Peyer's patch (tissue), 4 donors: ENCODE measurements around the gene TOM1L2. TPM values are rescaled to one million over a fixed set of nuclear protein-coding genes. Genes with fewer than 3 reads are reported as not detected.

Source experiments
- DNase-seq, 3 donors: peaks; one replicate each; pipeline ENCODE4 v3.0.0-alpha.2; 2017 to 2019
- H3K27ac ChIP-seq, 4 donors: fragments of 200-600 bp; sonication (generic); one replicate each; pipeline ENCODE4 v1.5.1; 2016 to 2019
- H3K27me3 ChIP-seq, 2 donors: fragments of 200-600 bp; sonication (generic); one replicate each; pipeline ENCODE4 v1.5.1; 2019
- H3K36me3 ChIP-seq, 3 donors: fragments of 200-600 bp; sonication (generic); one replicate each; pipeline ENCODE4 v1.5.1; 2016 to 2019
- H3K4me1 ChIP-seq, 4 donors: fragments of 200-600 bp; sonication (generic); one replicate each; pipeline ENCODE4 v1.5.1; 2016 to 2019
- H3K4me3 ChIP-seq, 4 donors: fragments of 200-600 bp; sonication (generic); 1 replicate in 3 of 4; 2 replicates in 1 of 4; pipeline ENCODE4 v1.5.1; 2016 to 2019; ENCODE audit warnings: mild to moderate bottlenecking in 1 of 4
- H3K9me3 ChIP-seq, 4 donors: fragments of 200-600 bp; sonication (generic); one replicate each; pipeline ENCODE4 v1.5.1; 2016 to 2019; ENCODE audit warnings: mild to moderate bottlenecking in 1 of 4
- POLR2A ChIP-seq, 2 donors: fragments of 450-650 bp; IDR thresholded peaks; one replicate each; pipeline ENCODE4 v1.5.1; 2017; ENCODE audit warnings: antibody characterized with exemption in 2 of 2, mild to moderate bottlenecking in 2 of 2, moderate library complexity in 2 of 2
- total RNA-seq, 4 donors: library from RNA; depleted of rRNA; stranded (reverse); fragments of >200 nt; gene quantifications; one replicate each; pipeline ENCODE4 v1.1.0, GENCODE V29; 2016
- TF ChIP-seq, protein P1 (sequence below), 6 experiments: fragments of 450-650 bp in 4 of 6; fragments of 200-600 bp in 2 of 6; sonication (generic) in 1 of 6; IDR thresholded peaks; one replicate each; pipeline ENCODE4 v1.5.1; 2017 to 2019; ENCODE audit warnings: antibody characterized with exemption in 6 of 6, mild to moderate bottlenecking in 3 of 6, moderate library complexity in 1 of 6

TOM1L2 gene
- total RNA-seq, 4 donors from 2014 or later: 49.5 to 74.8 (median 62.7) TPM

DNA sequence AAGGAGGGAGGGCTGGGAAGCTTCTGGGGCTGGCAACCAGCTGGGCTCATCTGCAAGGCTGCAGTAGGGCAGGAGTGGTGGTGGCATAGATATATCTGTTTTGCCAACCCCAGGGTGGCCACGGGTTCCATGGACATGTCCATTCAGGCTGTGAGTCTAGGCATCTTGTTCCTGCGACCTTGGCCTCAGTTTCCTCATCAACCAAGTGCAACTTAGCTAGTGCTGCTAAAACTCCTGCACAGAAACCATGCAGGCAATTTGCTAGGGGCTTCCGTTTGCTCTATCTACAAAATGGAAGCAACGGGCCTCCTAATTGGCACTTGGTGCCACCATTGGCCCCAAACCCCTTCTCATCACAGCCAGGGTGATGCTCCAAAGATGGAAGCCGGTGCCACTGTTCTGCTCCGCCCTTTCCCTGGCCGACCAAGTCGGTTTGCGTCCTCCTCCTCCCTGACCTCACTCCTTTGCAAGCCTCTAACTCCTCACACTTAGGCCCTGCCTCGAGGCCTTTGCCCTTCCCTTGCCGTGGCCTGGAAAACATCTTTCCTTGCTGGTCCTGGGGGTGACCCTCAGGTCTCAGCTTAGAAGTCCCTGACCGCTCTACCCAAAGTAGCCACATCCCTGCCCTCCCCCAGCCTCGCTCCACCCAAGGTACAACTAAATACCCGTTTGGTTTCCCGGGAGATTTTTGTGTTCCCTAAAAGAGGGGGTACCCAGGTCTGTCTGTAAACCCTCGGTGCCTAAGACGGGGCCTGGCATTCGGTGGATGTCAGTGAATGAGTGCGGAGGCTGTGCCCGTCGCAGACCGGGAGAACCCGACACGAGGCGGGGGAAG is 136.6 kb downstream of the TOM1L2 start:
- Histone ChIP-seq H3K9me3 (no peaks in the 10 kb centered on the region), H3K36me3 (peaks cover 0 to 12% (median 0%) of the 10 kb centered on the region in 3 donors), H3K27me3 (no peaks in the 10 kb centered on the region), H3K4me3 (peak overlapping the region; percentile 82 to 97 (median 90)), H3K27ac (peak overlapping the region; percentile 95 to 100 (median 99)), H3K4me1 (peaks cover 15 to 75% (median 34%) of the 10 kb centered on the region in 4 donors)
- no peak for TF ChIP-seq POLR2A (IDR thresholded peaks at IDR 0.05)
- TF ChIP-seq, protein P1, sequence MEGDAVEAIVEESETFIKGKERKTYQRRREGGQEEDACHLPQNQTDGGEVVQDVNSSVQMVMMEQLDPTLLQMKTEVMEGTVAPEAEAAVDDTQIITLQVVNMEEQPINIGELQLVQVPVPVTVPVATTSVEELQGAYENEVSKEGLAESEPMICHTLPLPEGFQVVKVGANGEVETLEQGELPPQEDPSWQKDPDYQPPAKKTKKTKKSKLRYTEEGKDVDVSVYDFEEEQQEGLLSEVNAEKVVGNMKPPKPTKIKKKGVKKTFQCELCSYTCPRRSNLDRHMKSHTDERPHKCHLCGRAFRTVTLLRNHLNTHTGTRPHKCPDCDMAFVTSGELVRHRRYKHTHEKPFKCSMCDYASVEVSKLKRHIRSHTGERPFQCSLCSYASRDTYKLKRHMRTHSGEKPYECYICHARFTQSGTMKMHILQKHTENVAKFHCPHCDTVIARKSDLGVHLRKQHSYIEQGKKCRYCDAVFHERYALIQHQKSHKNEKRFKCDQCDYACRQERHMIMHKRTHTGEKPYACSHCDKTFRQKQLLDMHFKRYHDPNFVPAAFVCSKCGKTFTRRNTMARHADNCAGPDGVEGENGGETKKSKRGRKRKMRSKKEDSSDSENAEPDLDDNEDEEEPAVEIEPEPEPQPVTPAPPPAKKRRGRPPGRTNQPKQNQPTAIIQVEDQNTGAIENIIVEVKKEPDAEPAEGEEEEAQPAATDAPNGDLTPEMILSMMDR (IDR thresholded peaks at IDR 0.05): no peak
- no peak for DNase-seq

DNA sequence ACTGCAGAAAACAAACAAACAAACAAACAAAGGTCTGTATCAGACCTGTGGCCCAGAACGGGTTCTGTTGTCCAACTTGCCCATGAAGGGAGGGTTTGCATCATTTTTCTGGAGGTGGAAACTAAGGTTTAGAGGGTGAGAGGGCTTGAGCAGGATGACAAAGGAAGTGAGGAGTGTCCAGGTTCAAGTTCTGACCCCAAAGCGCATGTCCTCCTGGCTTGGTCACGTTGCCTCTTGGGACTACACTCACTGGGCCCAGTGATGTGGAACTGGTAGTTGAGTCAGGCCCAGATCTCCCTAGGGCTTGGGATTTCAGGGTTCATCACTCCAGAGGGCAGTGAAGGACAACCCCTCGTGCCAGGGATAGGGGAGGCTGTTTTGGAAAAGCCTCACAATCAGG is 137.2 kb downstream of the TOM1L2 start:
- no peak for DNase-seq
- Histone ChIP-seq H3K27me3 (no peaks in the 10 kb centered on the region), H3K36me3 (peaks cover 0 to 12% (median 0%) of the 10 kb centered on the region in 3 donors), H3K27ac (peak overlapping the region; percentile 95 to 100 (median 99)), H3K4me3 (peak overlapping the region in 2 of 4 donors; percentile 82 to 85), H3K9me3 (no peaks in the 10 kb centered on the region), H3K4me1 (peaks cover 15 to 78% (median 34%) of the 10 kb centered on the region in 4 donors)
- TF ChIP-seq, protein P1 (IDR thresholded peaks at IDR 0.05): no peak
- no peak for TF ChIP-seq POLR2A (IDR thresholded peaks at IDR 0.05)

DNA sequence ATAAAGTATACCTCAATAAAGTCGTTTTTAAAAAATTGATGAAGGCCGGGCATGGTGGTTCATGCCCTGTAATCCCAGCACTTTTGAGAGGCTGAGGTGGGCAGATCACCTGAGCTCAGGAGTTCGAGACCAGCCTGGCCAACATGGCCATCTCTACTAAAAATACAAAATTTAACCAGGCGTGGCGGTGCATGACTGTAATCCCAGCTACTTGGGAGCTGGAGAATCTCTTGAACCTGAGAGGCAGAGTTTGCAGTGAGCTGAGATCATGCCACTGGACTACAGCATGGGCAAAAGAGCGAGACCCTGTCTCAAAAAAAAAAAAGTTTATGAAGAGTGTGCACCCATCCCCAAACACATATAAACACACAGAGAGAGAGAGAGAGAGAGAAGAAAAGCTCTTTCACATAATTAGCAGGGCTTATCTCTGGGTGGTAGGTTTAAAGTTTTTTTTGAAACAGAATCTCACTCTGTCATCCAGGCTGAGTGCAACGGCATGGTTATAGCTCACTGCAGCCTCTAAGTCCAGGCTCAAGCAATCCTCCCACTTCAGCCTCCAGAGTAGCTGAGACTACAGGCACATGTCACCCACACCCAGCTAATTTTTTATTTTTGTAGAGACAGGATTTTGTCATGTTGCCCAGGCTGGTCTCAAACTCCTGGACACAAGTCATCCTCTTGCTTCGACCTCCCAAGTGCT is 138.4 kb downstream of the TOM1L2 start:
- no peaks in the 10 kb centered on the region for H3K27me3 ChIP-seq
- no peak overlapping the region for H3K4me3 ChIP-seq
- H3K27ac ChIP-seq: peak overlapping the region in 2 of 4 donors; percentile 95 to 100
- H3K4me1 ChIP-seq: peaks cover 11 to 75% (median 28%) of the 10 kb centered on the region in 4 donors
- DNase-seq: no peak
- no peak for TF ChIP-seq POLR2A (IDR thresholded peaks at IDR 0.05)
- TF ChIP-seq, protein P1 (IDR thresholded peaks at IDR 0.05): no peak
- no peaks in the 10 kb centered on the region for H3K9me3 ChIP-seq
- H3K36me3 ChIP-seq: peaks cover 0 to 12% (median 0%) of the 10 kb centered on the region in 3 donors

DNA sequence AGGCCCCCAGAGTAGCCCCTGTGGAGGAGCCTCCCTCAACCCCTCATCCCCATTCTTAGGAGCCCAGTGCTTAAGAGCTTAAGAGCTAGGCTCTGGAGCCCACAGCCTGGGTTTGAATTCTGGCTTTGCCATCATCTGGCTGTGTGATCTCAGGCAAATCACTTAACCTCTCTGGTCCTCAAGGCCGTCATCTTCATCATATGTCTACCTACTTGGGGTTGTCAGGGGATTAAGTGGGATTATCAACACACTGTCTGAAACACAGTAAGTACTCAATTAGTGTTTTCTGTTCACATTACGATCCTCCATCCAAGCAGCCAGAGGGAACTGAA is 140.2 kb downstream of the TOM1L2 start:
- Histone ChIP-seq H3K4me3 (no peak overlapping the region), H3K4me1 (peaks cover 11 to 67% (median 19%) of the 10 kb centered on the region in 4 donors), H3K36me3 (peaks cover 0 to 12% (median 0%) of the 10 kb centered on the region in 3 donors), H3K27ac (peak overlapping the region in 2 of 4 donors; percentile 2 to 87), H3K9me3 (no peaks in the 10 kb centered on the region), H3K27me3 (no peaks in the 10 kb centered on the region)
- no peak for DNase-seq
- TF ChIP-seq POLR2A (IDR thresholded peaks at IDR 0.05): no peak
- TF ChIP-seq, protein P1 (IDR thresholded peaks at IDR 0.05): no peak

DNA sequence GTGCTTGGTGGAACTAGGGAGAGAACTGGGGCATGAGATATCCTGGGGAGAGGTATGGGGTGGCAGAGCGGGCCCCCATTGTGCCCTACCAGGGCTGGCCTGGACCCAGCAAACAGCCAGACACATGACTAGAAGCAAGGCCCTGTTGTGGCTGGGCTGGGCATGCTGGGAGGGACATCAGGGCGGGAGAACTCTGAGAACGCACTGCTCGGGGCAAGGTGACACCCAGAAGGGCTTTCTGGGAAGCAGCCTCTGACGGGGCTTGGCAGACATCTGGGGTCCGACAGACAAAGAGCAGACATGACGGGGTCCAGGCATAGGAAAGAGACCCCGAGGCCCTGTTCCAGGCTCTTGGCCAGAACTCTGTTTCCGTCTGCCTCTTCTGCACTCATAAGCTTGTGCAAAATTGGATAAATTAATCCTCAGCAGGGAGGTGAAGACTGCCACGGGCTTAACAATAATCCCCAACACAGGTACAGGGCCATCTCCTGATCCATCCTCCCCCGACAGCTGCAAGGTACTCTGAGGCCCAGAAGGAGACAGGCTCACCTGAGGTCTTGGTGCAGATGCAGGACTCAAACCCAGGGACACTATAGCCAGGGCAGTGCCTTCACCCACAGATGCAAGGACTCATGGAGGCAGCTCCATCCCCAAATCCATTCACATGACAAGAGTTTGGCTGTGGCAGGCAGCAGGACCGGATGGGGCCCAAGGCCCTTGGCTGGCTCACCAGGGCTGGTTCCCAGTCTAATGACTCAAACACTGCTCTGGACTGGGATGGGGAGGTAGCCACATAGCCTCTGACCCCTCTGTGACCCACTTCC is 140.8 kb downstream of the TOM1L2 start:
- peaks cover 11 to 72% (median 18%) of the 10 kb centered on the region in 4 donors for H3K4me1 ChIP-seq
- H3K36me3 ChIP-seq: peaks cover 0 to 12% (median 0%) of the 10 kb centered on the region in 3 donors
- DNase-seq: no peak
- H3K27ac ChIP-seq: peak overlapping the region in 2 of 4 donors; percentile 2 to 87
- H3K4me3 ChIP-seq: peak overlapping the region in 1 of 4 donors; percentile 19
- no peaks in the 10 kb centered on the region for H3K27me3 ChIP-seq
- no peaks in the 10 kb centered on the region for H3K9me3 ChIP-seq
- TF ChIP-seq POLR2A (IDR thresholded peaks at IDR 0.05): no peak
- TF ChIP-seq, protein P1 (IDR thresholded peaks at IDR 0.05): no peak
